ENCODE data around the gene FZD7. TPM values are rescaled to one million over a fixed set of nuclear protein-coding genes. Genes with fewer than 3 reads are reported as not detected.

The FZD7 gene
- total RNA-seq, 1 donor from 2014 or later: 37.1 TPM

GRCh38 chr2:202043475-202043874 is 9.8 kb downstream of the FZD7 start:
- H3K9me3 ChIP-seq: no peaks in the 10 kb centered on the region
- H3K27ac ChIP-seq: no peak overlapping the region
- H3K4me1 ChIP-seq: peaks cover 14% of the 10 kb centered on the region
- no peak for DNase-seq (ENCODE audit: extremely low spot score in 2 of 2)
- intact Hi-C loops (cut with DNase I): no loop called here
- no peaks in the 10 kb centered on the region for H3K27me3 ChIP-seq
- no peaks in the 10 kb centered on the region for H3K36me3 ChIP-seq
- H3K4me3 ChIP-seq: no peak overlapping the region
- TF ChIP-seq, protein P1, sequence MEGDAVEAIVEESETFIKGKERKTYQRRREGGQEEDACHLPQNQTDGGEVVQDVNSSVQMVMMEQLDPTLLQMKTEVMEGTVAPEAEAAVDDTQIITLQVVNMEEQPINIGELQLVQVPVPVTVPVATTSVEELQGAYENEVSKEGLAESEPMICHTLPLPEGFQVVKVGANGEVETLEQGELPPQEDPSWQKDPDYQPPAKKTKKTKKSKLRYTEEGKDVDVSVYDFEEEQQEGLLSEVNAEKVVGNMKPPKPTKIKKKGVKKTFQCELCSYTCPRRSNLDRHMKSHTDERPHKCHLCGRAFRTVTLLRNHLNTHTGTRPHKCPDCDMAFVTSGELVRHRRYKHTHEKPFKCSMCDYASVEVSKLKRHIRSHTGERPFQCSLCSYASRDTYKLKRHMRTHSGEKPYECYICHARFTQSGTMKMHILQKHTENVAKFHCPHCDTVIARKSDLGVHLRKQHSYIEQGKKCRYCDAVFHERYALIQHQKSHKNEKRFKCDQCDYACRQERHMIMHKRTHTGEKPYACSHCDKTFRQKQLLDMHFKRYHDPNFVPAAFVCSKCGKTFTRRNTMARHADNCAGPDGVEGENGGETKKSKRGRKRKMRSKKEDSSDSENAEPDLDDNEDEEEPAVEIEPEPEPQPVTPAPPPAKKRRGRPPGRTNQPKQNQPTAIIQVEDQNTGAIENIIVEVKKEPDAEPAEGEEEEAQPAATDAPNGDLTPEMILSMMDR (IDR thresholded peaks at IDR 0.05): no peak
- TF ChIP-seq POLR2A (IDR thresholded peaks at IDR 0.05): no peak
- no peak for TF ChIP-seq POLR2AphosphoS5 (IDR thresholded peaks at IDR 0.05; ENCODE audit: insufficient read depth in 1 of 2, low read depth in 1 of 2)

- Histone ChIP-seq H3K9me3 (no peaks in the 10 kb centered on the region), H3K4me3 (no peak overlapping the region), H3K27me3 (no peaks in the 10 kb centered on the region), H3K27ac (no peak overlapping the region), H3K36me3 (no peaks in the 10 kb centered on the region), H3K4me1 (peaks cover under 1% of the 10 kb centered on the region)
- TF ChIP-seq POLR2A (IDR thresholded peaks at IDR 0.05) (no peak), POLR2AphosphoS5 (IDR thresholded peaks at IDR 0.05; ENCODE audit: insufficient read depth in 1 of 2, low read depth in 1 of 2) (no peak)
- TF ChIP-seq, protein P1 (IDR thresholded peaks at IDR 0.05): no peak
- intact Hi-C loops (cut with DNase I): no loop called here
- DNase-seq (ENCODE audit: extremely low spot score in 2 of 2): no peak
Measured at GRCh38 chr2:202044777-202045176, 11.1 kb downstream of the FZD7 start.

DNA sequence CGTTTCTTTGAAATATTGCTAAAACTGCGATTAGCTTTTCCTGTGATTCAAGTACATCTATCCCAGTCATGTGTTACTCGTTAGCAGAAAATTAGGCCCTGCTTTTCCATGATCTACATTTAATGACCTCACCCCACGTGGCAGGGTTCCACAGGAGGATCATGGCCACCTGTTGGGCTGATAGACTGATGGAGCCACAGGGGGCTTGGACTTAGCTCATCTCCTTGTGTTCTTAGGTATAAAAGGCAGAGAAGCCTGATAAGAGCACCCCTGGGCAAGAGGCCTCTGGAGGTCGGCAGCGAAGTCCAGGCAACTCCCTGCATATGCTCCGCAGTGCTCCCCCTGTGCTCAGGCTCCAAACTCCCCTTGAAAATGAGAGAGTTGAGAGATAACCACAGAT is 12.9 kb downstream of the FZD7 start:
- Histone ChIP-seq H3K27ac (no peak overlapping the region), H3K4me1 (no peaks in the 10 kb centered on the region), H3K4me3 (no peak overlapping the region), H3K9me3 (no peaks in the 10 kb centered on the region), H3K27me3 (no peaks in the 10 kb centered on the region), H3K36me3 (no peaks in the 10 kb centered on the region)
- intact Hi-C loops (cut with DNase I): no loop called here
- TF ChIP-seq POLR2AphosphoS5 (IDR thresholded peaks at IDR 0.05; ENCODE audit: insufficient read depth in 1 of 2, low read depth in 1 of 2) (no peak), POLR2A (IDR thresholded peaks at IDR 0.05) (no peak)
- TF ChIP-seq, protein P1 (IDR thresholded peaks at IDR 0.05): no peak
- DNase-seq (ENCODE audit: extremely low spot score in 2 of 2): no peak

DNA sequence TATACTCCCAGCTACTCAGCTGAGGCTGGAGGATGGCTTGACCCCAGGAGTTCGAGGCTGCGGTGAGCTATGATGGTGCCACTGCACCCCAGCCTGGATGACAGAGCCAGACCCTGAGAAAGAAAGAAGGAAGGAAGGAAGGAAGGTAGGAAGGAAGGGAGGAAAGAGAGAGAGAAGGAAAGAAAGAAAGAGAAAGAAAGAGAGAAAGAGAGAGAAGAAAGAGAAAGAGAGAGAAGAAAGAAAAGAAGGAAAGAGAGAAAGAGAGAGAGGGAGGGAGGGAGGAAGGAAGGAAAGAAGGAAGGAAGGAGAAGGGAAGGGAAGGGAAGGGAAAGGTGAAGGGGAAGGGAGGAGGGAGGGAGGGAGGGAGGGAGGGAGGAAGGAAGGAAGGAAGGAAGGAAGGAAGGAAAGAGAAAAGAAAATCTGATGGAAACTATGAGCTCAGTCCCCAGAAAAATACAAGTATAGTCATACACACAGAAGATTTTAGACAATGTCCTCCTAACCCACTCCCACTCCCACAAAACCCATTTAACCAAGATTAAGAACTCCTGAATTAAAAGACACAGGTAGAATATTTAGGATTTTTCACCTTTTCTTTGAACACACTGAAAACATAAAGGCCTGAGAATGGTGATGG is 15.6 kb downstream of the FZD7 start:
- TF ChIP-seq POLR2AphosphoS5 (IDR thresholded peaks at IDR 0.05; ENCODE audit: insufficient read depth in 1 of 2, low read depth in 1 of 2) (no peak), POLR2A (IDR thresholded peaks at IDR 0.05) (no peak)
- TF ChIP-seq, protein P1 (IDR thresholded peaks at IDR 0.05): no peak
- intact Hi-C loops (cut with DNase I): no loop called here
- DNase-seq (ENCODE audit: extremely low spot score in 2 of 2): no peak
- Histone ChIP-seq H3K4me3 (no peak overlapping the region), H3K27me3 (no peaks in the 10 kb centered on the region), H3K9me3 (no peaks in the 10 kb centered on the region), H3K4me1 (peaks cover 10% of the 10 kb centered on the region), H3K36me3 (no peaks in the 10 kb centered on the region), H3K27ac (no peak overlapping the region)

- TF ChIP-seq POLR2A (IDR thresholded peaks at IDR 0.05) (no peak), POLR2AphosphoS5 (IDR thresholded peaks at IDR 0.05; ENCODE audit: insufficient read depth in 1 of 2, low read depth in 1 of 2) (no peak)
- TF ChIP-seq, protein P1 (IDR thresholded peaks at IDR 0.05): no peak
- no peak overlapping the region for H3K27ac ChIP-seq
- H3K4me3 ChIP-seq: no peak overlapping the region
- DNase-seq (ENCODE audit: extremely low spot score in 2 of 2): no peak
- H3K27me3 ChIP-seq: no peaks in the 10 kb centered on the region
- intact Hi-C loops (cut with DNase I): no loop called here
- H3K9me3 ChIP-seq: no peaks in the 10 kb centered on the region
- H3K4me1 ChIP-seq: peaks cover 10% of the 10 kb centered on the region
- no peaks in the 10 kb centered on the region for H3K36me3 ChIP-seq
Measured at GRCh38 chr2:202049840-202050239, 16.2 kb downstream of the FZD7 start.
